H1 (cell line): Measurements from ENCODE around the gene RAPGEF5. TPM values are rescaled to one million over a fixed set of nuclear protein-coding genes. Genes with fewer than 3 reads are reported as not detected.

Experiments used
- CTCF ChIA-PET: fragments of 300-600 bp; sonication (Branson Sonifier 250); formaldehyde crosslinking; loops from one replicate; lab custom pipeline; 2021; ENCODE audit not compliant: partially characterized antibody; lab: Charles Lee
- POLR2A ChIA-PET: fragments of 300-600 bp; sonication (Branson Sonifier 250); formaldehyde crosslinking; loops from one replicate; lab custom pipeline; 2021; ENCODE audit warnings: inconsistent platforms; ENCODE audit not compliant: partially characterized antibody; lab: Charles Lee
- DNase-seq, 2 experiments: peaks; one replicate each; pipeline versions ENCODE4 v3.0.0 to v3.0.0-alpha.2; 2010 to 2022; ENCODE audit warnings: low spot score in 2 of 2, low read depth in 1 of 2, mixed read lengths in 1 of 2
- FAIRE-seq: peaks from 2 replicates; lab custom pipeline; 2011; peaks lifted over from hg19 to GRCh38; lab: Jason Lieb, UNC
- H2AFZ ChIP-seq: 2 replicates; pipeline ENCODE4 v1.8.1; 2012; ENCODE audit warnings: low read length, inconsistent platforms
- H2AK5ac ChIP-seq: 2 replicates; pipeline ENCODE4 v1.6.1; 2013; ENCODE audit warnings: low read depth, low read length
- H2BK120ac ChIP-seq: replicated peaks from 2 replicates; pipeline ENCODE3; 2013; ENCODE audit warnings: low read depth, low read length, inconsistent platforms
- H2BK12ac ChIP-seq: 2 replicates; pipeline ENCODE4 v1.6.1; 2013; ENCODE audit warnings: low read depth, low read length
- H2BK15ac ChIP-seq: 2 replicates; pipeline ENCODE4 v1.6.1; 2013; ENCODE audit warnings: low read length
- H2BK20ac ChIP-seq: 2 replicates; pipeline ENCODE4 v1.6.1; 2013; ENCODE audit warnings: low read length
- H2BK5ac ChIP-seq: 2 replicates; pipeline ENCODE4 v1.6.1; 2013; ENCODE audit warnings: low read depth, low read length
- H3K14ac ChIP-seq: 2 replicates; pipeline ENCODE4 v1.6.1; 2013; ENCODE audit warnings: inconsistent platforms; ENCODE audit not compliant: insufficient read length
- H3K18ac ChIP-seq: 2 replicates; pipeline ENCODE4 v1.6.1; 2013; ENCODE audit warnings: low read length; ENCODE audit errors: extremely low read depth
- H3K23ac ChIP-seq: 2 replicates; pipeline ENCODE4 v1.6.1; 2013; ENCODE audit warnings: inconsistent platforms; ENCODE audit not compliant: insufficient read length
- H3K23me2 ChIP-seq: 2 replicates; pipeline ENCODE4 v1.6.1; 2013; ENCODE audit warnings: low read depth, low read length
- H3K27ac ChIP-seq: 2 replicates; pipeline ENCODE4 v1.6.1; 2011; ENCODE audit warnings: low read depth, low read length, inconsistent platforms
- H3K27me3 ChIP-seq, 4 experiments: replicated peaks in 1 of 4; 1 replicate in 1 of 4; 2 replicates in 3 of 4; pipeline versions ENCODE4 v1.6.1 to v1.8.1; 2011 to 2013; ENCODE audit warnings: low read length in 3 of 4, mild to moderate bottlenecking in 3 of 4, inconsistent platforms in 2 of 4, mixed read lengths in 2 of 4, moderate library complexity in 1 of 4; ENCODE audit not compliant: control insufficient read depth in 3 of 4, insufficient read depth in 3 of 4; ENCODE audit errors: extremely low read depth in 1 of 4
- H3K36me3 ChIP-seq, 4 experiments: 2 replicates each; pipeline versions ENCODE4 v1.6.1 to v1.8.1; 2011 to 2013; ENCODE audit warnings: mild to moderate bottlenecking in 4 of 4, low read length in 3 of 4, moderate library complexity in 2 of 4, control low read depth in 1 of 4, inconsistent platforms in 1 of 4; ENCODE audit not compliant: insufficient read depth in 4 of 4, control insufficient read depth in 2 of 4
- H3K4ac ChIP-seq: replicated peaks from 2 replicates; pipeline ENCODE3; 2013; ENCODE audit warnings: low read length, low read depth, mixed read lengths, inconsistent platforms; ENCODE audit not compliant: insufficient read length
- H3K4me1 ChIP-seq, 4 experiments: replicated peaks in 1 of 4; 1 replicate in 1 of 4; 2 replicates in 3 of 4; pipeline versions ENCODE4 v1.6.1 to v1.8.1; 2011 to 2013; ENCODE audit warnings: low read length in 3 of 4, inconsistent platforms in 2 of 4, mixed read lengths in 1 of 4; ENCODE audit not compliant: insufficient read depth in 4 of 4, control insufficient read depth in 3 of 4
- H3K4me2 ChIP-seq, 2 experiments: 2 replicates each; pipeline versions ENCODE4 v1.6.1 to v1.8.1; 2011 to 2013; ENCODE audit warnings: low read depth in 2 of 2, low read length in 2 of 2, control low read depth in 1 of 2, inconsistent platforms in 1 of 2, mild to moderate bottlenecking in 1 of 2; ENCODE audit not compliant: insufficient read depth in 1 of 2
- H3K4me3 ChIP-seq, 4 experiments: fragments of 200-600, 300-600 bp in 1 of 4; sonication (generic), shearing (Covaris generic), sonication (Bioruptor Twin) in 1 of 4; 2 replicates each; pipeline versions ENCODE4 v1.5.1 to v1.8.1; 2011 to 2016; ENCODE audit warnings: low read length in 4 of 4, low read depth in 3 of 4, control low read depth in 2 of 4, inconsistent platforms in 2 of 4, mild to moderate bottlenecking in 2 of 4, mixed read lengths in 1 of 4, moderate library complexity in 1 of 4; ENCODE audit not compliant: insufficient read depth in 2 of 4; ENCODE audit errors: extremely low read depth in 1 of 4
- H3K56ac ChIP-seq: replicated peaks from 2 replicates; pipeline ENCODE3; 2013; ENCODE audit warnings: low read depth, mild to moderate bottlenecking, mixed read lengths, low read length, inconsistent platforms; ENCODE audit not compliant: insufficient read length
- H3K79me1 ChIP-seq: 2 replicates; pipeline ENCODE4 v1.6.1; 2013; ENCODE audit warnings: low read depth, low read length, control low read depth
- H3K79me2 ChIP-seq, 2 experiments: 2 replicates each; pipeline versions ENCODE4 v1.6.1 to v1.8.1; 2012 to 2013; ENCODE audit warnings: low read length in 2 of 2, mild to moderate bottlenecking in 2 of 2, inconsistent platforms in 1 of 2; ENCODE audit not compliant: insufficient read depth in 2 of 2, control insufficient read depth in 1 of 2
- H3K9ac ChIP-seq, 4 experiments: replicated peaks in 1 of 4; 1 replicate in 1 of 4; 2 replicates in 3 of 4; pipeline versions ENCODE4 v1.6.1 to v1.8.1; 2011 to 2013; ENCODE audit warnings: low read depth in 3 of 4, low read length in 3 of 4, control low read depth in 2 of 4, mild to moderate bottlenecking in 2 of 4, moderate library complexity in 2 of 4, inconsistent platforms in 1 of 4; ENCODE audit errors: extremely low read depth in 1 of 4
- H3K9me3 ChIP-seq, 2 experiments: 2 replicates each; pipeline versions ENCODE4 v1.6.1 to v1.8.1; 2012 to 2013; ENCODE audit warnings: mild to moderate bottlenecking in 2 of 2, moderate library complexity in 2 of 2, control low read depth in 1 of 2, inconsistent platforms in 1 of 2, low read depth in 1 of 2, low read length in 1 of 2, mixed read lengths in 1 of 2; ENCODE audit not compliant: insufficient read depth in 2 of 2
- H4K20me1 ChIP-seq, 2 experiments: replicated peaks in 1 of 2; 2 replicates each; pipeline versions ENCODE3 to v1.8.1; 2011 to 2013; ENCODE audit warnings: inconsistent platforms in 2 of 2, low read length in 2 of 2, mild to moderate bottlenecking in 1 of 2; ENCODE audit not compliant: insufficient read depth in 2 of 2, control insufficient read depth in 1 of 2
- H4K5ac ChIP-seq: 2 replicates; pipeline ENCODE4 v1.6.1; 2013; ENCODE audit warnings: low read length, low read depth, mixed read lengths, inconsistent platforms; ENCODE audit not compliant: insufficient read length
- H4K8ac ChIP-seq: 2 replicates; pipeline ENCODE4 v1.8.0; 2013; ENCODE audit warnings: mild to moderate bottlenecking, moderate library complexity, low read length, inconsistent platforms; ENCODE audit not compliant: insufficient read depth; ENCODE audit errors: extremely low read depth
- H4K91ac ChIP-seq: replicated peaks from 2 replicates; pipeline ENCODE3; 2013; ENCODE audit warnings: low read length, mixed read lengths, inconsistent platforms; ENCODE audit not compliant: insufficient read length
- SIN3A ChIP-seq, 2 experiments: IDR thresholded peaks in 1 of 2; conservative IDR thresholded peaks in 1 of 2; 2 replicates each; pipeline ENCODE4 v1.6.1; 2011 to 2012; ENCODE audit warnings: low read length in 2 of 2, improper control_type of control experiment in 1 of 2, low read depth in 1 of 2, mild to moderate bottlenecking in 1 of 2
- SP4 ChIP-seq: IDR thresholded peaks from 2 replicates; pipeline ENCODE4 v1.6.1; 2012; ENCODE audit warnings: low read length, inconsistent platforms
- WGBS, 2 experiments: shearing (Covaris generic) in 1 of 2; methylation state at CpG; one replicate each; pipeline versions ENCODE4 v1.1.6 to v1.1.7; 2013 to 2015; ENCODE audit warnings: low lambda C conversion rate in 2 of 2, mixed read lengths in 2 of 2, inconsistent platforms in 1 of 2, low coverage in 1 of 2, missing lambda C conversion rate in 1 of 2; ENCODE audit not compliant: insufficient replicate concordance in 2 of 2, insufficient coverage in 1 of 2, insufficient read length in 1 of 2; ENCODE audit errors: extremely low coverage in 1 of 2, missing lambda C conversion rate in 1 of 2; 5-methylcytosine and 5-hydroxymethylcytosine counted together
- polyA plus RNA-seq, 7 experiments: library from polyadenylated mRNA; depleted of rRNA in 3 of 7; stranded (reverse) in 5 of 7; unstranded in 2 of 7; fragments of >200 nt in 5 of 7; fragments of 200-250 nt in 2 of 7; gene quantifications; 1 replicate in 5 of 7; 2 replicates in 1 of 7; 4 replicates in 1 of 7; pipeline versions ENCODE4 v1.2.1 to v1.2.3, GENCODE V29; 2011 to 2013; ENCODE audit warnings: missing spikeins in 2 of 7, mixed read lengths in 2 of 7
- total RNA-seq: library from RNA; stranded (reverse); fragmentation: NEBNext Ultra II Directional; extraction: Animal tissue kit (Norgen Biotek cat#: 25700); gene quantifications from 2 replicates; pipeline ENCODE4 v1.2.1, GENCODE V29; 2021
- TF ChIP-seq, protein P1 (sequence below): IDR thresholded peaks from 2 replicates; pipeline ENCODE4 v1.6.1; 2012; ENCODE audit warnings: inconsistent platforms
- TF ChIP-seq, protein P2 (sequence below), 3 experiments: IDR thresholded peaks; 1 replicate in 2 of 3; 2 replicates in 1 of 3; pipeline versions ENCODE4 v1.5.1 to v1.6.1; 2011; ENCODE audit warnings: low read length in 3 of 3, mild to moderate bottlenecking in 3 of 3, inconsistent platforms in 2 of 3, low read depth in 1 of 3, moderate library complexity in 1 of 3; ENCODE audit not compliant: insufficient read depth in 1 of 3; ENCODE audit errors: control extremely low read depth in 1 of 3
- TF ChIP-seq, protein P3 (sequence below): IDR thresholded peaks from 2 replicates; pipeline ENCODE4 v1.6.1; 2011; ENCODE audit warnings: low read depth, mild to moderate bottlenecking, low read length; ENCODE audit not compliant: insufficient read depth

RAPGEF5 gene
- total and polyA plus RNA-seq, 2 of the 8 experiments (the other 6 are each of a cell fraction or from before 2014, with no cell fraction given) = 4.4 to 22.9 TPM

DNA sequence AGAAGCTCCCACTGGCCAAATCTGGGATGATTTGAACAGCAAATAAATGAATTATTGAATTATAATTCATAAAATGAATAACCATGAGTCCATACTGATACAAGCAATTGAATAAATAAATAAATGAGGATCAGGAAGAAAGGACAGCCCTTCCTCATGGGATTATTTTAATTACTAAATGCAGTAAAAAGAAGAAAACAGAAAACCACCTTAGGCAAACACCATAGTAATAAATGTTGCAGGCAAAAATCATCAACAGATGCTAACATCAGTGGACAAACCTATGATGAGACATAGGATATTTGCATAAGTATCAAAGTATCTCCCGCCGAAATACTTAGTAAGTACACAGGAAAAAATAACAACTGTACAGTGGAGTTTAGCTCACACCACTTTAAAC lies 33.2 kb downstream of the RAPGEF5 start:
- no peak overlapping the region for H4K91ac ChIP-seq
- FAIRE-seq (no peak), DNase-seq (no peak)
- H3K27ac ChIP-seq = no peak overlapping the region
- no peak overlapping the region for H2AFZ ChIP-seq
- H3K4me3 ChIP-seq = no peak overlapping the region
- H3K23me2 ChIP-seq = no peaks in the 10 kb centered on the region
- WGBS, 2 experiments = 88% methylated on average over 2 of the region's 2 CpGs; no CpG with 5 or more reads in 1 of the 2 experiments
- no peak overlapping the region for H3K9ac ChIP-seq
- peaks cover 3 to 82% of the 10 kb centered on the region in 2 experiments; a peak in 2 of 4 replicates for H3K79me2 ChIP-seq
- H2BK20ac ChIP-seq = no peak overlapping the region
- no peak overlapping the region for H2BK12ac ChIP-seq
- no peak overlapping the region for H2BK15ac ChIP-seq
- no peak overlapping the region for H4K5ac ChIP-seq
- H2AK5ac ChIP-seq = no peak overlapping the region
- no peaks in the 10 kb centered on the region for H3K9me3 ChIP-seq
- H3K14ac ChIP-seq = no peak overlapping the region
- H3K4me2 ChIP-seq = no peak overlapping the region
- peaks cover 3 to 18% (median 11%) of the 10 kb centered on the region in 4 experiments; a peak in 4 of 7 replicates for H3K4me1 ChIP-seq
- no peaks in the 10 kb centered on the region for H4K20me1 ChIP-seq
- H3K23ac ChIP-seq = no peak overlapping the region
- ChIA-PET CTCF (interaction anchor here (0.6 to 2.2 kb wide), 9 partner anchors 9 to 257 kb away, joined by 3 to 11 read pairs (median 3); no protein-coding TSS in a partner anchor), POLR2A (interaction anchor here (0.7 kb wide), 1 partner anchor 9 kb away, joined by 4 read pairs; no protein-coding TSS in a partner anchor)
- H3K36me3 ChIP-seq = no peaks in the 10 kb centered on the region
- no peak overlapping the region for H2BK120ac ChIP-seq
- H3K18ac ChIP-seq = no peak overlapping the region
- no peaks in the 10 kb centered on the region for H3K27me3 ChIP-seq
- no peak overlapping the region for H3K56ac ChIP-seq
- no peak overlapping the region for H3K4ac ChIP-seq
- no peak overlapping the region for H2BK5ac ChIP-seq
- H4K8ac ChIP-seq = no peak overlapping the region
- no peaks in the 10 kb centered on the region; the same call in 1 of the 2 replicates for H3K79me1 ChIP-seq
- TF ChIP-seq, protein P1, sequence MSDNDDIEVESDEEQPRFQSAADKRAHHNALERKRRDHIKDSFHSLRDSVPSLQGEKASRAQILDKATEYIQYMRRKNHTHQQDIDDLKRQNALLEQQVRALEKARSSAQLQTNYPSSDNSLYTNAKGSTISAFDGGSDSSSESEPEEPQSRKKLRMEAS = no peak
- TF ChIP-seq, protein P2, sequence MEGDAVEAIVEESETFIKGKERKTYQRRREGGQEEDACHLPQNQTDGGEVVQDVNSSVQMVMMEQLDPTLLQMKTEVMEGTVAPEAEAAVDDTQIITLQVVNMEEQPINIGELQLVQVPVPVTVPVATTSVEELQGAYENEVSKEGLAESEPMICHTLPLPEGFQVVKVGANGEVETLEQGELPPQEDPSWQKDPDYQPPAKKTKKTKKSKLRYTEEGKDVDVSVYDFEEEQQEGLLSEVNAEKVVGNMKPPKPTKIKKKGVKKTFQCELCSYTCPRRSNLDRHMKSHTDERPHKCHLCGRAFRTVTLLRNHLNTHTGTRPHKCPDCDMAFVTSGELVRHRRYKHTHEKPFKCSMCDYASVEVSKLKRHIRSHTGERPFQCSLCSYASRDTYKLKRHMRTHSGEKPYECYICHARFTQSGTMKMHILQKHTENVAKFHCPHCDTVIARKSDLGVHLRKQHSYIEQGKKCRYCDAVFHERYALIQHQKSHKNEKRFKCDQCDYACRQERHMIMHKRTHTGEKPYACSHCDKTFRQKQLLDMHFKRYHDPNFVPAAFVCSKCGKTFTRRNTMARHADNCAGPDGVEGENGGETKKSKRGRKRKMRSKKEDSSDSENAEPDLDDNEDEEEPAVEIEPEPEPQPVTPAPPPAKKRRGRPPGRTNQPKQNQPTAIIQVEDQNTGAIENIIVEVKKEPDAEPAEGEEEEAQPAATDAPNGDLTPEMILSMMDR (IDR thresholded peaks at IDR 0.05; ENCODE audit: control extremely low read depth in 1 of 3, insufficient read depth in 1 of 3, low read depth in 1 of 3, low read length in 3 of 3) = no peak
- TF ChIP-seq, protein P3, sequence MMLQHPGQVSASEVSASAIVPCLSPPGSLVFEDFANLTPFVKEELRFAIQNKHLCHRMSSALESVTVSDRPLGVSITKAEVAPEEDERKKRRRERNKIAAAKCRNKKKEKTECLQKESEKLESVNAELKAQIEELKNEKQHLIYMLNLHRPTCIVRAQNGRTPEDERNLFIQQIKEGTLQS = no peak
- TF ChIP-seq SIN3A (conservative IDR thresholded peaks at IDR 0.05 in 1 of 2, IDR thresholded peaks at IDR 0.05 in 1 of 2; ENCODE audit: low read depth in 1 of 2, low read length in 2 of 2) (no peak), SP4 (no peak)
